Astrocyte (in vitro differentiated cells and primary cell): ENCODE data around the gene NACC1.

Experiments
- CTCF ChIP-seq: IDR thresholded peaks from 2 replicates; pipeline ENCODE4 v1.5.1; 2011; ENCODE audit warnings: low read depth, mild to moderate bottlenecking, inconsistent platforms, low read length, moderate library complexity; ENCODE audit not compliant: insufficient read depth
- EZH2 ChIP-seq: IDR thresholded peaks from 2 replicates; pipeline ENCODE4 v1.6.1; 2012; ENCODE audit warnings: mild to moderate bottlenecking, low read length, inconsistent platforms; ENCODE audit not compliant: insufficient read depth

GRCh38 chr19:13172346-13173138 lies 54.5 kb downstream of the NACC1 start:
- TF ChIP-seq CTCF = no peak
- no peak for TF ChIP-seq EZH2
